Measurements from ENCODE around the gene ENO1.

The ENO1 gene

DNA sequence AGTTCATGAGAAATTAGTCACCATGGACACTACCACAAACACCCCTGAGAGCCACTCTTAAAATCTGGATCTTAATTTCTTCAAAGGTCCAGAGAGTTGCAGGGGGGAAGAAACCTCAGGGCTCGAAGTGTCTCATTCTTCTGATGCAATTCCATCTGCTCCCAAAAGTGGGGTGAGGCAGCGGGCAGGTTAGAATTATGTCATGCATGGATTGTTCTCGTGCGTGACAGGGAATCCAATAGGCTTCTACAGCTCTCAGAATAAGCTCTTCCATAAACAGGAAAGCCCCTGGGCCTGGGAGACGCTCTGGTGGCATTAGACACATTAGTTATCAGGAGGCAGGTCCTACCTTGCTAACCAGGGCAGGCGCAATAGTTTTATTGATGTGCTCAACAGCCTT is 8.4 kb downstream of the ENO1 start:
- no peak for DNase-seq

DNA sequence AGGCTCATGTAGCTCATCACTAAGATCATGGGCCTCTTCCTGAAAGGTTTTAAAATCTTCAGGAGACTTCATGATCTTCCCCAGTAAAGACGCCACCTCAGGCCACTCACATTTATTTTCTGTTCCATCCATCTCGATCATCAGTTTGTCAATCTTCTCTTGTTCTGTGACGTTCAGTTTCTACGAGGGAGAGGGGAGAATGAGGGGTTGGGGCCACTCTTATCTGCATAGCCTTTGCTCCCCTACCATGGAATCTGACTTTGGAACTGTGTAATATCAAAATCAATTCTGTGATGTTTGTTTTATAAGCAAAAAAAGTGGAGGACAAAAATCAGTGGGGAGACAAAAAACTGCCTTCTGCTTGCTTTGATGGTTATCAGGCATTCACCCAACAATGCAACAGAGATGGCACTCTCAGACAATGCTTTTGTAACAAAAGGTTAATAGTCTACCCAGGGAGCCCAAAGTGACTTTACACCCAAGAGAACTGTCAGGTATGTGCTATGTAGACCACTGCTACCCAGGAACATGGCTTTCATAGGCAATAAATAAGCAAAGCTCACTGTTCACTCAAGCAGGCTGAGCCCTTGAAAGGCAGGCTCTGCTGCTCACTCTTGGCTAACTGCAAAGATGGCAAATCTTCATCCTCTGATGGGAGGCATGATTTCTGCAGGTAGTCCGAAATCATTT is 10.5 kb downstream of the ENO1 start:
- no peak for DNase-seq

DNA sequence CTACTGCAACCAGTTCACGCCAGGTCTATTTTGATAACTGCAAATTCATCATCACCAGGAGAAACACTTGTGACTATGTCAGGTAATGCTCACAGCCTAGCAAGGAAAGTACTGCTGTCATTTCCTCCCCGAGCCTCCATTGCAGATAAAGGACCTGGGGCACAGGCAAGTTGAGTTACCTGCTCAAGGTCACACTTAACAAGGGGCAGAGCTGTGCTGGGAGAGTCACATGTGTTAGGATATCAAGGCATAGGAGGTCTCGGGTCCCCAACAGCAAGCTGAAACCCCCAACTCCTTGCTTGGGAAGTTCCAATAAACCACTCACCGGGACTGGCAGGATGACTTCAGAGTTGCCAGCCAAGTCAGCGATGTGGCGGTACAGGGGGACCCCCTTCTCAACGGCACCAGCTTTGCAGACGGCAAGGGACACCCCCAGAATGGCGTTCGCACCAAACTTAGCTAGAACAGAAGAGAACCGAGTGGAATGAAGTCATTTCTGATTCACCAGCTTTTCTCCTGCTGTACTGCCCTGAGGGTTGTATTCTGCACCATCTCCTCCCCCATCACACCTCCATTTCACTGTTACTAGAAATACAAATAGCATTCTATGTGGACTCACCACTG is 11.6 kb downstream of the ENO1 start:
- no peak for DNase-seq

DNA sequence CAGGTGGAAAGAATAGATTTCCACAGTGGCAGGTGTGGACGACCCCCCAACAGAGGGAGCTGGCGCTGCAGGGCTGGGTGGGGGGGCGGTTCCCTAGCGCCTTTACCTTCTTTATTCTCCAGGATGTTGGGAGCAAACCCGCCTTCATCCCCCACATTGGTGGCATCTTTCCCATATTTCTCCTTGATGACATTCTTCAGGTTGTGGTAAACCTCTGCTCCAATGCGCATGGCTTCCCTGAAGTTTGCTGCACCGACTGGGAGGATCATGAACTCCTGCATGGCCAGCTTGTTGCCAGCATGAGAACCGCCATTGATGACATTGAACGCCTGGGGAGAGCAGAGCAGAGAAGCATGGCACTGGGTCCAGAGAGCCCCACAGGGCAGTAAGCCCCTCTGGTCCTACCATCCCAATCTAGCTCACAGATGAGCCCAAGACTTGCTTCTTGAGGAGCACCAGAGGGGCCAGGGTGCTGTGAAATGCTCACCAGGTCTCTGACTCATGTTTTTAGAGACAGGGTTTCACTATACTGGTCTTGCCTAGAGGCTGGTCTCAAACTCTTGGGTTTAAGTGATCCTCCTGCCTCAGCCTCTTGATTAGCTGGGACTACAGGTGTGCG is 12.2 kb downstream of the ENO1 start:
- no peak for DNase-seq

DNA sequence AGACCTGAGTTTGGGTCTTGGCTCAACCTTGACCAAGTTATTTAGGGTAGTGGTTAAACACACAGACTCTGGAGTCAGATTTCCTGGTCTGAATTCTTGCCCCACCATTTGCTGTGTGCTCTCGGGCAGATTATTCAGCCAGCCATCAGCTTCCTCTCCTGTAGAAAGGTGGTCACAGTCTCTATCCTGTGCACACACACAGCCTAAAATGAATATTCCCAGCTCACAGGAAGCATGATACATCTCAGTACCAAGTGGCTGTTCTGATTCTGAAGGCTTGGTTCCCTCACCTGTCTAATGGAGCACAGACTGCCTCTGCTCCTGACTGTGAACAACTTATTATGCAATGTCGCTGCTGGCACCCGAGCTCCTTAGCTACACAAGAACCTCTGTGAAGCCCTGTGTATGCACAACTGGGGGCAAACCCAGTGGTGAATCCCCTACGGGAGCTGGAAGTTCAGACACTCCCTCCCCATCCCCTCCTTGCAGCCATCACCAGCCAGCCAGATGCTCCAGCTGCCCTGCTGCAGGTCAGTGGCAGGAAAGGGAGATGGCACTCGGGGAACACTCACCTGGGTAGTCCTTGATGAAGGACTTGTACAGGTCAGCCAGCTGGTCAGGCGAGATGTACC is 13.7 kb downstream of the ENO1 start:
- DNase-seq = no peak

DNA sequence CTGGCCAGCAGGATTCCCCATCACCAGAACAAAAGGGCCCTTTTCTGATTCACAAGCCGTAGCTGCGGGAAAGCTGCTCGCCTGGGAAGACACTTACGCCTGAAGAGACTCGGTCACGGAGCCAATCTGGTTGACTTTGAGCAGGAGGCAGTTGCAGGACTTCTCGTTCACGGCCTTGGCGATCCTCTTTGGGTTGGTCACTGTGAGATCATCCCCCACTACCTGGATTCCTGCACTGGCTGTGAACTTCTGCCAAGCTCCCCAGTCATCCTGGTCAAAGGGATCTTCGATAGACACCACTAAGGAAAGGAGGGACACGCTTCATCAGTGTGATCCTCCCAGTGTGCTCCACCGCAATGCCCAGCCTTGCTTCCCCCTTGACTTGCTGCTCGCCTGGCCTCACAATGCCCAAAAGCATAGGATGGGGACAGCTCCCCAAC is 14.7 kb downstream of the ENO1 start:
- DNase-seq = no peak

DNA sequence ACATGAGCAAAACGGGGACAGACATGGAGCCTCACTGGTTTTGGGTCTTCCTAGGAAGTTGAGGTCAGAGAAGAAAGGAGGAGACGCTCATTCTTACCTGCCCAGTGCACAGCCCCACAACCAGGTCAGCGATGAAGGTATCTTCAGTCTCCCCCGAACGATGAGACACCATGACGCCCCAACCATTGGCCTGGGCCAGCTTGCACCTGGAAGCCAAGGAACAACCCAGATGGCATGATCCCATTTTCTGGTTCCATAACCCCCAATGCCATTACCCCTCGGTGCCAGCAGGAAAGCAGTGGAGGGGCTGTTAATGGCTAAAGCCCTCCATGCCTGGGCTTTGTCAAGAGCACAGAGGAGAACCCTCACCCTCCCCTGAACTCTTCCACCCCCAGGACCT is 15.3 kb downstream of the ENO1 start:
- DNase-seq = no peak

DNA sequence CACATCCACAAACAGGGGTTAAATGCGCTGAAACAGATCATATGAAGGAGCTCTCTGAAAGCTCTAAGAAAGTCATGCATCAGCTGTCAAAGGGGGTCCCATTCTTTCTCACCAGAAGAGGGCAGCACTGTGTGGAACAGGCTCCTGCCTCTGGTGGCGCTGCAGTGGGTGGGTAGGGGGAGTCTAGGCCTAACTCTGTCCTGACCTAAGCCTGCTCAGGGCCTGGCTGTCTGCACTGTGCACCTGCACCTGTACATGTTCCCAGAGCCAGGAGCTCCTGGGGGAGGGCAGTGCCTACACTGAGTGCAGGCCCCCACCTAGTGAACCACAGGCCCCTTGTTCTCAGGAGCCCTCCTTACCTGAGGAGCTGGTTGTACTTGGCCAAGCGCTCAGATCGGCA is 16.0 kb downstream of the ENO1 start:
- no peak for DNase-seq

DNA sequence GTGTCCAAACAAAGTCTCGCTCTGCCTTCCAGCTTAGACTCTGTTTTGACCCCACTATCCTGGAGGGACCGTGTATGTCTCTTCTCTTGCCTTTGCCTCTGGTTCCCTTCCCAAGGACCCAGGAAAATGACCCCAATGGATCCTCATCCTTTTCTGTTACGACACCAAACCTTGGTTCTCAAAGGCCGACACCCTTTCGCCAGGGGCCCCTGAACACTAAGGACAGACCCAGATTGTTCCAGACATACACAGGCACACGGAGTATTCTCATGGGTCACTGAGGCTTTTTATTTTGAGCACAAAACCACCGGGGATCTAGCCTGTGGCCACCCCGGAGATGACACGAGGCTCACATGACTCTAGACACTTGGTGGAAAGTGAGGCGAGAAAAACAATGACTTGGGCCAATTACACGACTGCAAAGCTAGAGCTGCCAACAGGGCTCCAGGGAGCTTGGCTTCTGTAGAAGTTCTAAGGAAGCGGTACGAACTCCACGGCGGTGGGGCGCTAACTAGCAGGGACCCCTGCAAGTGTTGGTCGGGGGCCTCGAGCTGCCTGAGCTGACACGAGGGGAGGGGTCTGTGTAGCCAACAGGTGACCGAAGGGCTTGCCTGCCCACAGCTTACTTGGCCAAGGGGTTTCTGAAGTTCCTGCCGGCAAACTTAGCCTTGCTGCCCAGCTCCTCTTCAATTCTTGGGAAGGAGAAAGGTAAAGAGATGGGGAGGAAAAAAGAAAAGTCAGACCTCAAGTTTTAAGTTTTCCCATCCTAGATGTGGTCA is 17.6 kb downstream of the ENO1 start:
- DNase-seq = no peak

DNA sequence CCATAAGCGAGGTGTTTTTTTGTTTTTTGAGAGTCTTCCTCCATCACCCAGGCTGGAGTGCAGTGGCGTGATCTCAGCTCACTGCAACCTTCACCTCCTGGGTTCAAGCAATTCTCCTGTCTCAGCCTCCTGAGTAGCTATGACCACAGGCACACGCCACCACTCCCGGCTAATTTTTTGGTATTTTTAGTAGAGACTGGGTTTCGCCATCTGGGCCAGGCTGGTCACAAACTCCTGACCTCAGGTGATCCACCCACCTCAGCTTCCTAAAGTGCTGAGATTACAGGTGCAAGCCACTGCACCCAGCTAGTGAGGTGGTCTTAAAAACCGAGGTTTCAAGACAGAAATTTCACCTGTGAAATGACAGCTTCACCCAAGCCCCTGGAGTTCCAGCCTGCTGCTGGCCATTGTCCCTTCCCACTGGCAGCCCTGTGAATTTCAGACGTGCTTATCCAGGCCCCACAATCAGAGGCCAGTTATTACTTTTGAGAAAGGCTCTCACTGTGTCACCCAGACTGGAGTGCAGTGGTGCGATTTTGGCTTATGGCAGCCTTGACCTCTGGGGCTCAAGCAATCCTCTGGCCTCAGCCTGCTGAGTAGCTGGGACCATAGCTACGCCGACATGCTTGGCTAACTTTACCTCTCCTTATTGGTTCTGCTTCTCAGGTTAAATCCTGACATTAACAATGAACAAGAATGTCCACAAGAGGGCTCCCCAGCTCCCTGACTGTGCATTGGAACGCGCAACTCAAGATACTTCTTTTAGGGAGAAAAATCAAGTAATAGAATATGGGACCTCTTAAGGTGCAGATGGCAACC is 19.4 kb downstream of the ENO1 start:
- DNase-seq = peak; percentile 22

DNA sequence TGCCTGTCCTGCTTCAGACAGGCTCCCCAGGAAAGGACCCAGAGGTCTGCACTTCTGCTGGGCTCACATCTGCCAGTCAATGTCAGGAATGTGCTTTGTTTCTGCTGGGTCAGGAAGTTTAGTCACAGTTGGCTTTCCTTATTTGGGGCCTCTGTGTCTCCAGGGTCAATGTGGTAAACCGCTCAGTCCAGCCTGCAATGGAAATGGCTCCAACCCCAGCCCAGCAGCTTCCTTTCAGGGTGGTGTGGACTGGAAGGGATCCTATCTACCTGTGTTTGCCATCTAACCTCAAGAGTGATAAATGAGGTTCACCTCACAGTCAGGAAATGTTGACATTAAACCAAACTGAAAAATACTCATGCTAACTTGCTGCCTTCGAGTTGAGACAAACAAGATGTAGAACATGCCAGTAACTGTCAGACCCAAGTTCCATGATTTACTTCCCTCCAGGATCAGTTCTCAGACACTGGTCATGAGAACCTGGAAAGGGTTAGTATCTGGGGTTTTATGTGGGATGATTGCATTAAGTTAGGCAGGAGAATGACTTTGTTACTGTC is 20.3 kb downstream of the ENO1 start:
- DNase-seq = no peak

DNA sequence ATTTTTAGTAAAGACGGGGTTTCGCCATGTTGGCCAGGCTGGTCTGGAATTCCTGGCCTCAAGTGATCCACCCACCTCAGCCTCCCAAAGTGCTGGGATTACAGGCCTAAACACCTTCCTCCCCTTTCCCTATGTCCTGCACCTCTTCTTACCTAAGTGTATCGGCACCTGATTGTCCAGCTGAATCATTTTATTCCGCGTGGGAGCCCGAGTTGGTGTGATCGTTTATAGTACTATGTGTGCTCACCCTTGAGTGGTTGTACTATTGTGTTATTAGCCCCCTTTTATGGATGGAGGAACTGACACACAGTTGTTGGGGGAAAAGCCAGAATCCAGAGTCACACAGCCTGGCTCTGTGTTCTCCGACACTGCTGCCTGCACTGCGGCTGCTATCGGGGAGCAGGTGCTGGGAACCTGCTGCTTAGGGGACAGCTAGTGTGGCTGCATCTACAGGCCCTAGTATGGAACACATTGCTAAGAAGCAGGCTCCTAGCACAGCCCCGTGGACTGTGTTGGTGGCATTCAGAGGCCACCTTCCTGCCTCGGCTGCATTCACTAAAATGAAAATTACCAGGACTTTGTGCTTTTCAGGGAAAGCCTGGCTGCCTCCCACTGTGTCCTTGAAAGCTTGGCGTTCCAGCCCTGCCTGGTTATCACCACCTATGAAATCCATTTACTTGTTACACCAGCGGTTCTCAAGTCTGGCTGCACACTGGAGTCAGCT is 21.6 kb downstream of the ENO1 start:
- no peak for DNase-seq

DNA sequence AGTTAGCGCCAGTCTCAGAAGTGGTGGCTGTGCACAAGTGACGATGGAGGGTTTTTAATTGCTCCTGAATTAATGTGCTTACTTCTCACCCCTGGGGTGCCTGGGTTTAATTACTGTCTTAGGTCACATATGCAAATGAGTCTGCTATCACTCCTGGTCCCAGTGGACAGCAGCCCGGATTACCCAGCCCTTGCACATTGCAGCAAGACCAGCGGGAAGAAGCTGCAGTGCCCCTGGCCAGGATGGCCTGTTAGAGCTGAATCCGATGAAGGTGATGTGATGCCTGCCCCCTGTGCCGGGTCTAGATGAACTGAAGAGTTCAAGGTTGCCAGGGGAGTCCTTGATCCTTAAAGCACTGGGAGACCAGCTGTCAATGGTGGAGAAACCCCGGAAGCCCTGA is 24.2 kb downstream of the ENO1 start:
- DNase-seq = no peak

DNA sequence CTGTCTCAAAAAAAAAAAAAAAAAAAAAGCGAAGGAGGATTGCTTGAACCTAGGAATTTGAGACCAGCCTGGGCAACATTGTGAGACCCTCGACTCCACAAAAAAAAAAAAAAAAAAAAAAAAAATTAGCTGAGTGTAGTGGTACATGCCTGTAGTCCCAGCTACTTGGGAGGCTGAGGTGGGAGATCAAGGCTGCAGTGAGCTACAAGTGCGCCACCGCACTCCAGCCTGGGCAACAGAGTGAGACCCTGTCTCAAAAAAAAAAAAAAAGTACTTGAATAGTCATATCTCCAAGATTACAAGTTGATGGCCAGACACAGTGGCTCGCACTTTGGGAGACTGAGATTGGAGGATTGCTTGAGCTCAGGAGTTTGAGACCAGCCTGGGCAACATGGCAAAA is 27.4 kb downstream of the ENO1 start:
- no peak for DNase-seq

DNA sequence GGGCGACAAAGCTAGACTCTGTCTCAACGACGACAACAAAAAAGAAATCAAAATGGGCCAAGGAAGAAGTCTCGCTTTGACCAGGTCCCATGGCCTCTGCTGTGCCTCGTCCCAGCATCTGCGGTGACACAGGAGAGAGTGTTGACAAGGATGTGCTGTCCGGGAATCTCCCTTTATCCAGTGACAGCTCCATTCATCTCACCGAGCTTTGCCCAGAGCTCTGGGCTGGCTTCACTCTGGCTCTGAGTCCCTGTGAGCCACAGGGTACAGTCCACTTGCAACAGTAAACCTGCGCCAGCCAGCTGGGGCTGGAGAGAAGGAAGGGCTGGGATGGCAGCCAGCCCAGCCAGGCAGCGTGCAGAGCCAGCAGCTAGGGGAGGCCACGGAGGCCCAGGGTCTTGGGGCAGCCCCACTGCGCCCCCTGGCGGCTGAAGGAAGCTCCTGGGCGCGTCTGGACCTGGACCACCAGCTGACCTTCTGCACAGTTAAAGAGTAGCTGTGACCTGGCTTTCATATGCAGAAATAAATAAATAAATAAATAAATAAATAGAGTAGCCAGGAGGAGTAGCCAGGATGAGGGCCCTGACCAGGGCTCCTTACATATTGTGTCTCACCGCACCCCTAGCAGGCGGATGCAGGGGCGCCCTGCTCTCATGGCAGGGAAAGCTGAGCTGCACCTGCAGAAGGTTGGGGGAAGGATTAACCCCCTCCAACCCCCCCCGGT is 29.7 kb downstream of the ENO1 start:
- DNase-seq = peak; percentile 93

DNA sequence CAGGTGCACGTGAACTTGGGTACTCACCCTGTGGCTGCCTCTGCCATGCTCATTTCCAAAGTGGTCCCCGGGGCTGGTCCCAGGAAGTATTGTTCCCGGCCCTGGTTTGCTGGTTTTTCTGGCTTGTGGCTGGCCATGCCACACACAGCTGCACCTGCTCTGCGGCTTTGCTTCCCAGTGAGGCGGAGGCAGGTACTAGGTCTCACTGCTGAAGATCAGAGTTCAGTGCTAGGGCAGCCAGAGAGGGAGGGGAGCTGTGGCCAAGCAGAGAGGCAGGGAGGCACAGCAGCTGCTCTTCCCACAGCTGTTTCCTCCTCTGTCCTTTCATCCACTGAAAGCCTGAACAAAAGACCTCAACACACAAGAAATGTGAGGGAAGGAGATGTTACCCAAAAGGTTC is 30.5 kb downstream of the ENO1 start:
- peak; percentile 28 for DNase-seq

DNA sequence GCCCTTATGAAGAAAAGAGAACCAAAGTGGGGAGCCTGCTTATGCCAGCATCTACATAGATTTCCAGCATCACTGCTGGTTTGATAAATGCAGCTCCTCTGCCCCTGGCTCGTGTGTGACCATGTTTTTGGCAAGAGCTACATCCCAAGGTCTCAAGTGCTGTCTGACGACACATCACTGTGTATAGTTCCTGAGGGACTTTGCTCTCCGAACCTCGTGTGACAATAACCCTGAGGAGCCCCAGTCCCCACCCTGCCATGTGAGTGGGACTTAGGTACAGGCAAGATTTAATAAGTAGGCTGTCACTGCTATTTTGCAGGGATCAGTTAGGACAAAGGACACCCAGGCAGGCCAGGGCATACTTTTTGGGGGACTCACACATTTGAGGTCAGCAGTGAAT is 32.2 kb downstream of the ENO1 start:
- no peak for DNase-seq

DNA sequence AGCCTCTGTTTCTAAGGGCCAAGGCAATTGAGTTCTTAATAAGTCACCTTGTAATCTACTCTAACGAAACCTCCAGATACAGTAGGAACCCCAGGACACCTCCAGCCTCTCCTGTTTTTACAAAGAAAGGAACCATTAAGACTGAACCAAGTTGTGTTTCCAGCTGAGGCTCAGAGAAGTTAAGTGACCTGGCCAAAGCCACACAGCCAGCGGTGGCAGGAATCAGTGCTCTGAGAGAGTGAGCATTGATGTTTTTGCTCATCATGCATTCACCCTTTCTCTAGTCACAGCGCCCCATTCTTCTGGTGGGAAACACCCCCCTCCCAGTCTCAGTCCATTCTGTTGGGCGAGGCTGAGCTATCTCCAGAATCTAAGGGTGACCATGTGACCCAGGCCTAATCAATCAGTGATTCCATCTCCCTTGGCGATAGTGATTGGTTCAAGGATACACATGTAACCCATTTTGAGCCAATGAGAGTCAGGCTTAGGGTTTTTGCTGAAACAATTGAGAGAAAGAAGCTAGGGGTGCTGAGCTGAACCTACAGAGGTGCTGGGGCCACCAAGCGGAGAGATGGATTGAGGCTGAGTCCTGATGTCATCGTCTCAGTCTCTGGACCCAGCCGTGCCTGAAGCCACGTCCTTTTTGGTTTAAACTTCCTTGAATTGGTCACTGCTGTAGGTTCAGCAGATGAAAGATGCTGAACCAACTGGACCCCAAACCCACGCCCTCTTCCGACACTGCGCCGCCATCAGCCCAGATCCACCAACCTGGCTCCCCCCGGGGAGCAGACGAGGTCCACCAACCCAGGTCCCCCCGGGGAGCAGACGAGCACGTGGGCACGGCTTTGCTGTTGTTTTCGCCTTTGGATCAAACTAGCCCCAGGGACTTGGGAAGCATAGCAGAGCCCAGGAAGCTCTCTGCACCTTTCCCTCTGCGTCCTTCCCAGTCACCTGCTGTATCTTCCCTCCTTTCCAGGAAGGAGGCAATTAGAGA is 33.1 kb downstream of the ENO1 start:
- no peak for DNase-seq

DNA sequence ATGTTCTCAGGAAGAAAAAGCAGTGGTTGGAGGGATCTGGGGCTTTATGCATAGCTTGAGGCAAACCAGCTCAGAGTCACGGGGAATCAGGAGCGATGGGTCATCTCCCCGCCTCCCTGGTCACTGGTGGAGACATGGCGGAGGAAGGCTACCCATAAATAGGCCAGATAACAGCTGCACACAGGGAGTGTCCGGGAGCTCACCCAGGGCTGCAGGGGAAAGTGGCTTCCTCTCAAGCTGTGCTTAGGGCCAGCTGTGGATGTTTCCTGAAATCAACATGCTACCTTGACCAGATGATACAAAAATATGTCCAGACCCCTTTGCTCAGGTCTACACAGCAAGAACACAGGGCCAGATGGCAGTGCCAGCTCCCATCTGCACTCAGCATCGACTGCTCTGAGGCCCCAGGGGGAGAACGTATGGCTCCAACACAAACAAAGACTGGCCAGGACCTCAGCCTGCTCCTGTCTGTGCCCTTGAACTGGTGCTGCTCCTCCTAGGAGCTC is 33.9 kb downstream of the ENO1 start:
- no peak for DNase-seq
